Choroid plexus epithelial cell (primary cell): ENCODE measurements around the gene SCART1.

Experiments used
- DNase-seq: peaks from one replicate; pipeline ENCODE4 v3.0.0-alpha.2; 2010; ENCODE audit warnings: low read depth
- H3K4me3 ChIP-seq: 2 replicates; pipeline ENCODE4 v1.5.1; 2011; ENCODE audit warnings: low read depth, mild to moderate bottlenecking, control low read depth, low read length, moderate library complexity
- CTCF ChIP-seq: conservative IDR thresholded peaks from 2 replicates; pipeline ENCODE4 v1.5.1; 2011; ENCODE audit warnings: low read depth, mild to moderate bottlenecking, control low read depth, inconsistent platforms, low read length, moderate library complexity

SCART1 gene

GRCh38 chr10:133454204-133454893, 604 bp downstream of the SCART1 start:
- H3K4me3 ChIP-seq, result no peak overlapping the region
- DNase-seq, result no peak
- TF ChIP-seq CTCF, result no peak

GRCh38 chr10:133455196-133455595, 1.5 kb downstream of the SCART1 start:
- no peak for DNase-seq
- TF ChIP-seq CTCF, result no peak

GRCh38 chr10:133455611-133456031, 1.9 kb downstream of the SCART1 start:
- TF ChIP-seq CTCF, result no peak
- H3K4me3 ChIP-seq, result no peak overlapping the region

More at GRCh38 chr10:133455196-133455595, 1.5 kb downstream of the SCART1 start:
- no peak overlapping the region for H3K4me3 ChIP-seq

GRCh38 chr10:133456041-133456951, 2.6 kb downstream of the SCART1 start:
- H3K4me3 ChIP-seq, result no peak overlapping the region
- no peak for TF ChIP-seq CTCF
- no peak for DNase-seq

More at GRCh38 chr10:133455611-133456031, 1.9 kb downstream of the SCART1 start:
- no peak for DNase-seq

- DNase-seq, result no peak
- H3K4me3 ChIP-seq, result no peak overlapping the region
- no peak for TF ChIP-seq CTCF
These were observed 3.5 kb downstream of the SCART1 start for GRCh38 chr10:133457100-133457841.

GRCh38 chr10:133458021-133458709, 4.4 kb downstream of the SCART1 start:
- no peak overlapping the region for H3K4me3 ChIP-seq
- DNase-seq, result no peak

More at GRCh38 chr10:133458021-133458709, 4.4 kb downstream of the SCART1 start:
- TF ChIP-seq CTCF, result no peak
